Renal cortex interstitium (tissue), 15 donors: Measurements from ENCODE around the gene OVOL1. TPM values are rescaled to one million over a fixed set of nuclear protein-coding genes. Genes with fewer than 3 reads are reported as not detected.
"Not testable (repeated sequence)": the region's sequence is repeated elsewhere in the genome, so short reads cannot be mapped to it uniquely, and the experiment has no call there.

Experiments
- DNase-seq, 11 donors: peaks; one replicate each; pipeline ENCODE4 v3.0.0-alpha.2; 2013; ENCODE audit warnings: low read depth in 9 of 11, low spot score in 4 of 11; ENCODE audit errors: extremely low read depth in 1 of 11
- long read RNA-seq, 16 experiments: transcript quantifications; one replicate each; lab custom pipeline, GENCODE V29; 2026
- polyA plus RNA-seq, 3 donors: library from polyadenylated mRNA; unstranded; fragments of 120-200 nt; gene quantifications; one replicate each; pipeline ENCODE4 v1.2.1, GENCODE V29; 2013; ENCODE audit not compliant: insufficient read length in 3 of 3

The OVOL1 gene
- polyA plus RNA-seq: 10 to 100 TPM in 2 of 3 donors, 1 to 10 TPM in 1; 9.6 to 15.0 (median 14.0) TPM
- long read RNA-seq, donor 1: 0 reads
- long read RNA-seq, donor 2, partial matches to known transcripts: 0 of 4 reads
- long read RNA-seq, donor 2, other reads (novel, unspliced or antisense): 0 of 4 reads
- long read RNA-seq, donor 3, transcript OVOL1-201 (4 exons, 3,034 nt): major isoform, 6 of 6 reads
- long read RNA-seq, donor 3, partial matches to known transcripts: 0 of 6 reads
- long read RNA-seq, donor 3, other reads (novel, unspliced or antisense): 0 of 6 reads
- long read RNA-seq, donor 4, partial matches to known transcripts: 0 of 2 reads
- long read RNA-seq, donor 4, other reads (novel, unspliced or antisense): 0 of 2 reads
- long read RNA-seq, donor 5: 0 reads
- long read RNA-seq, donor 6, partial matches to known transcripts: 0 of 3 reads
- long read RNA-seq, donor 6, other reads (novel, unspliced or antisense): 0 of 3 reads
- long read RNA-seq, donor 7, partial matches to known transcripts: 10 of 13 reads
- long read RNA-seq, donor 7, other reads (novel, unspliced or antisense): 0 of 13 reads
- long read RNA-seq, donor 8, transcript OVOL1-201 (4 exons, 3,034 nt): major isoform, 7 of 8 reads
- long read RNA-seq, donor 8, partial matches to known transcripts: 0 of 8 reads
- long read RNA-seq, donor 8, other reads (novel, unspliced or antisense): 0 of 8 reads
- long read RNA-seq, donor 9, transcript OVOL1-201 (4 exons, 3,034 nt): major isoform, 6 of 6 reads
- long read RNA-seq, donor 9, partial matches to known transcripts: 0 of 6 reads
- long read RNA-seq, donor 9, other reads (novel, unspliced or antisense): 0 of 6 reads
- long read RNA-seq, donor 10, transcript OVOL1-201 (4 exons, 3,034 nt): major isoform, 7 of 8 reads
- long read RNA-seq, donor 10, partial matches to known transcripts: 0 of 8 reads
- long read RNA-seq, donor 10, other reads (novel, unspliced or antisense): 0 of 8 reads
- long read RNA-seq, donor 11, partial matches to known transcripts: 0 of 1 reads
- long read RNA-seq, donor 11, other reads (novel, unspliced or antisense): 0 of 1 reads
- long read RNA-seq, donor 12, partial matches to known transcripts: 0 of 4 reads
- long read RNA-seq, donor 12, other reads (novel, unspliced or antisense): 0 of 4 reads
- long read RNA-seq, donor 13: 0 reads
- long read RNA-seq, donor 14, partial matches to known transcripts: 0 of 4 reads
- long read RNA-seq, donor 14, other reads (novel, unspliced or antisense): 0 of 4 reads
- long read RNA-seq, donor 15: 0 reads
- long read RNA-seq, donor 16, transcript OVOL1-201 (4 exons, 3,034 nt): major isoform, 15 of 15 reads
- long read RNA-seq, donor 16, partial matches to known transcripts: 0 of 15 reads
- long read RNA-seq, donor 16, other reads (novel, unspliced or antisense): 0 of 15 reads

- DNase-seq: peak in 2 of 11 donors; percentile 34 to 72
Observed at GRCh38 chr11:65786786-65787636, at the start of gene OVOL1. Gene OVOL1, plus strand, starts transcription at chr11:65787063. Its CDS starts 311 bp downstream, at chr11:65787374.

- no peak for DNase-seq
Observed at GRCh38 chr11:65739022-65739421, 47.8 kb upstream of the OVOL1 start.

GRCh38 chr11:65741185-65741584 lies 45.7 kb upstream of the OVOL1 start:
- no peak for DNase-seq

- DNase-seq: no peak
Observed at GRCh38 chr11:65742353-65742752, 44.5 kb upstream of the OVOL1 start.

GRCh38 chr11:65743681-65744025 lies 43.2 kb upstream of the OVOL1 start:
- DNase-seq: no peak

- DNase-seq: no peak
Observed at GRCh38 chr11:65744026-65744698, 42.7 kb upstream of the OVOL1 start.

- no peak for DNase-seq
Observed at GRCh38 chr11:65744699-65745042, 42.2 kb upstream of the OVOL1 start.

GRCh38 chr11:65745049-65745448 lies 41.8 kb upstream of the OVOL1 start:
- no peak for DNase-seq

GRCh38 chr11:65762169-65762568 lies 24.7 kb upstream of the OVOL1 start:
- DNase-seq: not testable (repeated sequence)

GRCh38 chr11:65762816-65763215 lies 24.0 kb upstream of the OVOL1 start:
- DNase-seq: not testable (repeated sequence)

- peak in 2 of 11 donors; percentile 23 to 44 for DNase-seq
Observed at GRCh38 chr11:65764434-65764833, 22.4 kb upstream of the OVOL1 start.

GRCh38 chr11:65766535-65766934 lies 20.3 kb upstream of the OVOL1 start:
- DNase-seq: no peak

- no peak for DNase-seq
Observed at GRCh38 chr11:65767406-65767805, 19.5 kb upstream of the OVOL1 start.

- not testable (repeated sequence) for DNase-seq
Observed at GRCh38 chr11:65767806-65768205, 19.1 kb upstream of the OVOL1 start.

GRCh38 chr11:65770951-65771567 lies 15.8 kb upstream of the OVOL1 start:
- no peak for DNase-seq

- DNase-seq: no peak
Observed at GRCh38 chr11:65771589-65772112, 15.2 kb upstream of the OVOL1 start.

- no peak for DNase-seq
Observed at GRCh38 chr11:65773784-65774411, 13.0 kb upstream of the OVOL1 start.
